Keratinocyte (primary cell): Measurements from ENCODE around the gene NRARP. TPM values are rescaled to one million over a fixed set of nuclear protein-coding genes. Genes with fewer than 3 reads are reported as not detected.

Experiments used
- DNase-seq: peaks from one replicate; pipeline ENCODE4 v3.0.0-alpha.2; 2011; ENCODE audit warnings: low read depth, missing footprints, low spot score
- FAIRE-seq: peaks from 2 replicates; lab custom pipeline; 2011; peaks lifted over from hg19 to GRCh38; lab: Jason Lieb, UNC
- H2AFZ ChIP-seq: 2 replicates; pipeline ENCODE4 v1.6.0; 2012; ENCODE audit warnings: low read length, control low read depth, inconsistent platforms; ENCODE audit not compliant: control insufficient read depth
- H3K27ac ChIP-seq: 2 replicates; pipeline ENCODE4 v1.5.1; 2011; ENCODE audit warnings: low read length; ENCODE audit not compliant: control insufficient read depth, insufficient read depth
- H3K27me3 ChIP-seq: 3 replicates; pipeline ENCODE4 v1.6.0; 2011; ENCODE audit warnings: low read length; ENCODE audit not compliant: control insufficient read depth, insufficient read depth; ENCODE audit errors: extremely low read depth
- H3K36me3 ChIP-seq, 2 experiments: 2 replicates in 1 of 2; 3 replicates in 1 of 2; pipeline ENCODE4 v1.5.1; 2011; ENCODE audit warnings: low read length in 2 of 2, mild to moderate bottlenecking in 1 of 2; ENCODE audit not compliant: control insufficient read depth in 2 of 2, insufficient read depth in 2 of 2; ENCODE audit errors: extremely low read depth in 1 of 2
- H3K4me1 ChIP-seq: 3 replicates; pipeline ENCODE4 v1.5.1; 2011; ENCODE audit warnings: low read length; ENCODE audit not compliant: control insufficient read depth, insufficient read depth; ENCODE audit errors: extremely low read depth
- H3K4me2 ChIP-seq: 3 replicates; pipeline ENCODE4 v1.6.0; 2011; ENCODE audit warnings: low read depth, low read length; ENCODE audit not compliant: control insufficient read depth, insufficient read depth; ENCODE audit errors: extremely low read depth
- H3K4me3 ChIP-seq, 3 experiments: fragments of 200-600 bp in 1 of 3; sonication (generic) in 1 of 3; 2 replicates in 2 of 3; 3 replicates in 1 of 3; pipeline ENCODE4 v1.5.1; 2011 to 2016; ENCODE audit warnings: low read length in 3 of 3, mild to moderate bottlenecking in 3 of 3, control low read depth in 2 of 3, inconsistent platforms in 1 of 3, low read depth in 1 of 3, mixed read lengths in 1 of 3, mixed run types in 1 of 3, moderate library complexity in 1 of 3; ENCODE audit not compliant: control insufficient read depth in 2 of 3, insufficient read depth in 2 of 3; ENCODE audit errors: extremely low read depth in 1 of 3
- H3K79me2 ChIP-seq: 2 replicates; pipeline ENCODE4 v1.6.0; 2012; ENCODE audit warnings: low read length; ENCODE audit not compliant: control insufficient read depth, insufficient read depth
- H3K9ac ChIP-seq: 3 replicates; pipeline ENCODE4 v1.6.0; 2011; ENCODE audit warnings: low read length; ENCODE audit not compliant: control insufficient read depth, insufficient read depth; ENCODE audit errors: extremely low read depth
- H3K9me1 ChIP-seq: 3 replicates; pipeline ENCODE4 v1.6.0; 2011; ENCODE audit warnings: low read length; ENCODE audit not compliant: control insufficient read depth, insufficient read depth; ENCODE audit errors: extremely low read depth
- H3K9me3 ChIP-seq: 2 replicates; pipeline ENCODE4 v1.5.1; 2012; ENCODE audit warnings: low read depth, low read length; ENCODE audit not compliant: control insufficient read depth
- H4K20me1 ChIP-seq: 3 replicates; pipeline ENCODE4 v1.6.0; 2011; ENCODE audit warnings: low read length; ENCODE audit not compliant: control insufficient read depth, insufficient read depth; ENCODE audit errors: extremely low read depth
- CTCF ChIP-seq, 3 experiments: IDR thresholded peaks in 1 of 3; conservative IDR thresholded peaks in 1 of 3; optimal IDR thresholded peaks in 1 of 3; 2 replicates in 2 of 3; 3 replicates in 1 of 3; pipeline versions ENCODE3 to v1.5.1; 2011; ENCODE audit warnings: low read length in 3 of 3, mild to moderate bottlenecking in 3 of 3, moderate library complexity in 2 of 3, control low read depth in 1 of 3, inconsistent platforms in 1 of 3; ENCODE audit not compliant: insufficient read depth in 2 of 3; ENCODE audit errors: extremely low read depth in 1 of 3
- EZH2 ChIP-seq: IDR thresholded peaks from one replicate; pipeline ENCODE4 v1.6.1; 2012; ENCODE audit warnings: inconsistent platforms, mild to moderate bottlenecking, low read length, moderate library complexity
- dilution Hi-C: fragments of 300-500 bp; cut with MboI; formaldehyde crosslinking; loops from one replicate; pipeline ENCODE4 v1.7.0; 2020; ENCODE audit warnings: low sequenced_read_pairs; ENCODE audit not compliant: extremely low pct_ligation_motif_present
- polyA plus RNA-seq, 5 experiments: library from polyadenylated mRNA; depleted of rRNA in 3 of 5; stranded (reverse) in 3 of 5; stranded (forward) in 1 of 5; unstranded in 1 of 5; fragments of >200 nt; gene quantifications; 1 replicate in 1 of 5; 2 replicates in 3 of 5; 3 replicates in 1 of 5; pipeline versions ENCODE4 v1.2.1 to v1.2.3, GENCODE V29; 2011 to 2012; ENCODE audit warnings: missing spikeins in 2 of 5, low read depth in 1 of 5, low replicate concordance in 1 of 5

Gene NRARP
- polyA plus RNA-seq, 1 donor (not counting 4 experiments of a cell fraction or from before 2014, with no cell fraction given): 2.4 TPM

DNA sequence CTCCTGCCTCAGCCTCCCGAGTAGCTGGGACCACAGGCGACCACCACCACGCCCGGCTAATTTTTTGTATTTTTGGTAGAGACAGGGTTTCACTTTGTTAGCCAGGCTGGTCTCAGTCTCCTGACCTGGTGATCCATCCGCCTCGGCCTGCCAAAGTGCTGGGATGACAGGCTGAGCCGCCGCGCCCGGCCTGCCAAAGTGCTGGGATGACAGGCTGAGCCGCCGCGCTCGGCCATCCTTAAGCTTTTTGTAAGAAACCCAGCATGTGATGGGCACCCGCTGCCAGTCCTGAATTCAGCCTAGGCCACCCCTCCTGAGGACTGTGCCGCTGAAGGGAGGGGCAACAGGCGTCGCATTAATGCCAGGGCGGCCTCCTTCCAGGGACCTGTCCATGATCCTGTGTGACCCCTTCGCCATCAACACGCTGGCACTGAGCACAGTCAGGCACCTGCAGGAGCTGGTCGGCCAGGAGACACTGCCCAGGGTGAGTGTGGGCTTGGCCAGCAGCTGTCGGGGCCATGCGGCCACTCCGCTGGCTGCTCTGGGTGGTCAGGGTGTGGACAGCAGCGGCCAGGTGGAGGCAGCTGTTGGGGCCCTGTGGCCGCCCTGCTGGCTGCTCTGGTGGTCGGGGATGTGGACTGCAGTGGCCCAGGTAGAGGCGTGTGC, 36.4 kb downstream of the NRARP start:
- dilution Hi-C loops: no loop called here
- H3K9me1 ChIP-seq: no peaks in the 10 kb centered on the region
- H3K36me3 ChIP-seq: peaks cover 26 to 34% of the 10 kb centered on the region in 2 experiments
- no peaks in the 10 kb centered on the region for H3K27me3 ChIP-seq
- FAIRE-seq (no peak), DNase-seq (no peak)
- peaks cover 4% of the 10 kb centered on the region for H3K79me2 ChIP-seq
- H3K27ac ChIP-seq: no peak overlapping the region
- H3K4me1 ChIP-seq: no peaks in the 10 kb centered on the region
- H3K4me2 ChIP-seq: no peak overlapping the region
- H4K20me1 ChIP-seq: peaks cover 6% of the 10 kb centered on the region
- TF ChIP-seq CTCF (optimal IDR thresholded peaks at IDR 0.05 in 1 of 3, IDR thresholded peaks at IDR 0.05 in 1 of 3, conservative IDR thresholded peaks at IDR 0.05 in 1 of 3; ENCODE audit: extremely low read depth in 1 of 3, insufficient read depth in 2 of 3, low read length in 3 of 3) (no peak), EZH2 (no peak)
- H2AFZ ChIP-seq: no peak overlapping the region
- no peak overlapping the region for H3K4me3 ChIP-seq
- no peaks in the 10 kb centered on the region for H3K9me3 ChIP-seq
- H3K9ac ChIP-seq: no peak overlapping the region

DNA sequence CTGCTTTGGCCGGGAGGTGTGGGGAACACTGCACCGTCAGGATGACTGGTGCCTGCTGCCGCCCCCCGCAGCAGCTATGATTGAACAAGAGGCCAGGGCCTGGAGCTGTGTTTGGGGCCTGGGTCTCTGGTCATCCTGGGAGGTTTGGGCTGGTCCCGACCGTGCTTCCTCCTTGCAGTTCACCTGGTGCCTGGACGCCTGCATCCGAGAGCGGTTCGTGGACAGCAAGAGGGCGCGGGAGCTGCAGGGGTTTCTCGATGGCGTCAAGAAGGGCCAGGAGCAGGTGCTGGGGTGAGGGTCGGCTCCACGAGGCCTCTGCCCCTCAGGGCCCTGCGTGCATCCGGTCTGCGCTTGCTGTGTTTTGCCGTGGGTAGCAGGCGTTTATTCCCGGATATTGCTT, 38.0 kb downstream of the NRARP start:
- H2AFZ ChIP-seq: no peak overlapping the region
- no peaks in the 10 kb centered on the region for H3K9me1 ChIP-seq
- H3K79me2 ChIP-seq: peaks cover 6% of the 10 kb centered on the region
- peaks cover 5% of the 10 kb centered on the region for H4K20me1 ChIP-seq
- dilution Hi-C loops: no loop called here
- H3K4me1 ChIP-seq: no peaks in the 10 kb centered on the region
- DNase-seq (no peak), FAIRE-seq (no peak)
- no peak overlapping the region for H3K9ac ChIP-seq
- peaks cover 20 to 37% of the 10 kb centered on the region in 2 experiments for H3K36me3 ChIP-seq
- H3K4me2 ChIP-seq: no peak overlapping the region
- H3K27me3 ChIP-seq: no peaks in the 10 kb centered on the region
- no peak overlapping the region for H3K27ac ChIP-seq
- H3K9me3 ChIP-seq: no peaks in the 10 kb centered on the region
- no peak for TF ChIP-seq CTCF (optimal IDR thresholded peaks at IDR 0.05 in 1 of 3, IDR thresholded peaks at IDR 0.05 in 1 of 3, conservative IDR thresholded peaks at IDR 0.05 in 1 of 3; ENCODE audit: extremely low read depth in 1 of 3, insufficient read depth in 2 of 3, low read length in 3 of 3)
- H3K4me3 ChIP-seq: no peak overlapping the region
